HEK293T (cell line): ENCODE measurements around the gene WDFY1.

Experiments used
- BHLHE40 ChIP-seq: fragments of 450-650 bp; IDR thresholded peaks from 2 replicates; pipeline ENCODE4 v1.6.1; 2016; ENCODE audit warnings: mild to moderate bottlenecking, moderate library complexity, borderline replicate concordance
- CTBP1 ChIP-seq: fragments of 450-650 bp; IDR thresholded peaks from 2 replicates; pipeline ENCODE4 v1.6.1; 2016; ENCODE audit warnings: borderline replicate concordance
- ELF4 ChIP-seq: fragments of 450-650 bp; IDR thresholded peaks from 2 replicates; pipeline ENCODE4 v1.6.1; 2017; ENCODE audit warnings: antibody characterized with exemption
- FOXA1 ChIP-seq: fragments of 450-650 bp; IDR thresholded peaks from 2 replicates; pipeline ENCODE4 v1.6.1; 2016; ENCODE audit warnings: mild to moderate bottlenecking
- FOXK2 ChIP-seq: fragments of 450-650 bp; IDR thresholded peaks from 2 replicates; pipeline ENCODE4 v1.6.1; 2016; ENCODE audit warnings: mild to moderate bottlenecking
- FOXM1 ChIP-seq: fragments of 450-650 bp; IDR thresholded peaks from 2 replicates; pipeline ENCODE4 v1.6.1; 2017; ENCODE audit warnings: mild to moderate bottlenecking, borderline replicate concordance
- HDGF ChIP-seq: fragments of 450-650 bp; IDR thresholded peaks from 2 replicates; pipeline ENCODE4 v1.6.1; 2017; ENCODE audit warnings: antibody characterized with exemption, borderline replicate concordance
- LEF1 ChIP-seq: fragments of 450-650 bp; IDR thresholded peaks from 2 replicates; pipeline ENCODE4 v1.6.1; 2017; ENCODE audit warnings: mild to moderate bottlenecking, borderline replicate concordance
- NFRKB ChIP-seq: fragments of 450-650 bp; IDR thresholded peaks from 2 replicates; pipeline ENCODE4 v1.6.1; 2016; ENCODE audit warnings: mild to moderate bottlenecking, moderate library complexity
- PKNOX1 ChIP-seq: fragments of 450-650 bp; IDR thresholded peaks from 2 replicates; pipeline ENCODE4 v1.6.1; 2016
- SP1 ChIP-seq: fragments of 450-650 bp; IDR thresholded peaks from 2 replicates; pipeline ENCODE4 v1.6.1; 2017
- SUZ12 ChIP-seq: fragments of 450-650 bp; IDR thresholded peaks from 2 replicates; pipeline ENCODE4 v1.6.1; 2016; ENCODE audit warnings: mild to moderate bottlenecking
- TARDBP ChIP-seq: fragments of 450-650 bp; IDR thresholded peaks from 2 replicates; pipeline ENCODE4 v1.6.1; 2016
- ZNF384 ChIP-seq: fragments of 450-650 bp; IDR thresholded peaks from 2 replicates; pipeline ENCODE4 v1.6.1; 2016

GRCh38 chr2:223915071-223915470, 30.1 kb downstream of the WDFY1 start:
- TF ChIP-seq NFRKB (no peak), PKNOX1 (no peak), BHLHE40 (no peak), LEF1 (no peak), FOXK2 (no peak), ELF4 (no peak), HDGF (no peak), TARDBP (no peak), SP1 (no peak), CTBP1 (no peak), SUZ12 (no peak), FOXA1 (no peak), FOXM1 (no peak), ZNF384 (no peak)
